NB4 (cell line): ENCODE measurements around the gene RAB40B.

ENCODE experiments used
- CTCF ChIP-seq: IDR thresholded peaks from one replicate; pipeline ENCODE4 v1.5.1; 2012; ENCODE audit warnings: low read depth, low read length
- MAX ChIP-seq: IDR thresholded peaks from 2 replicates; pipeline ENCODE4 v1.6.1; 2011; ENCODE audit warnings: low read depth, low read length

- no peak for TF ChIP-seq MAX
- no peak for TF ChIP-seq CTCF
Observed at GRCh38 chr17:82666931-82667667, 31.4 kb downstream of the RAB40B start.
